ENCODE results near the gene PLCG1.

The PLCG1 gene

GRCh38 chr20:41176711-41177552 is 39.6 kb downstream of the PLCG1 start:
- Histone ChIP-seq H3K4me3 (ENCODE audit: low read depth, low read length) (no peak overlapping the region), H3K27ac (ENCODE audit: low read depth, low read length) (no peak overlapping the region), H3K9ac (ENCODE audit: low read length) (no peak overlapping the region), H3K9me3 (ENCODE audit: control insufficient read depth, insufficient read depth, low read depth, low read length) (no peaks in the 10 kb centered on the region), H3K36me3 (ENCODE audit: control insufficient read depth, insufficient read depth, low read length) (peaks cover 66% of the 10 kb centered on the region), H3K4me1 (ENCODE audit: control insufficient read depth, insufficient read depth, low read length) (peaks cover 7% of the 10 kb centered on the region), H3K27me3 (ENCODE audit: control insufficient read depth, insufficient read depth, low read length) (no peaks in the 10 kb centered on the region)

- Histone ChIP-seq H3K27me3 (ENCODE audit: control insufficient read depth, insufficient read depth, low read length) (no peaks in the 10 kb centered on the region), H3K4me1 (ENCODE audit: control insufficient read depth, insufficient read depth, low read length) (peaks cover 7% of the 10 kb centered on the region), H3K36me3 (ENCODE audit: control insufficient read depth, insufficient read depth, low read length) (peaks cover 59% of the 10 kb centered on the region), H3K27ac (ENCODE audit: low read depth, low read length) (no peak overlapping the region), H3K9ac (ENCODE audit: low read length) (no peak overlapping the region), H3K4me3 (ENCODE audit: low read depth, low read length) (no peak overlapping the region), H3K9me3 (ENCODE audit: control insufficient read depth, insufficient read depth, low read depth, low read length) (no peaks in the 10 kb centered on the region)
Observed at GRCh38 chr20:41177636-41178035, 40.3 kb downstream of the PLCG1 start.

- Histone ChIP-seq H3K27ac (ENCODE audit: low read depth, low read length) (no peak overlapping the region), H3K4me3 (ENCODE audit: low read depth, low read length) (no peak overlapping the region), H3K9ac (ENCODE audit: low read length) (no peak overlapping the region), H3K4me1 (ENCODE audit: control insufficient read depth, insufficient read depth, low read length) (peaks cover 7% of the 10 kb centered on the region), H3K27me3 (ENCODE audit: control insufficient read depth, insufficient read depth, low read length) (no peaks in the 10 kb centered on the region), H3K36me3 (ENCODE audit: control insufficient read depth, insufficient read depth, low read length) (peaks cover 53% of the 10 kb centered on the region), H3K9me3 (ENCODE audit: control insufficient read depth, insufficient read depth, low read depth, low read length) (no peaks in the 10 kb centered on the region)
Observed at GRCh38 chr20:41178495-41178894, 41.2 kb downstream of the PLCG1 start.

- H3K4me1 ChIP-seq (ENCODE audit: control insufficient read depth, insufficient read depth, low read length), result peaks cover 7% of the 10 kb centered on the region
- no peak overlapping the region for H3K4me3 ChIP-seq (ENCODE audit: low read depth, low read length)
- no peak overlapping the region for H3K27ac ChIP-seq (ENCODE audit: low read depth, low read length)
- H3K36me3 ChIP-seq (ENCODE audit: control insufficient read depth, insufficient read depth, low read length), result peaks cover 48% of the 10 kb centered on the region
- no peaks in the 10 kb centered on the region for H3K27me3 ChIP-seq (ENCODE audit: control insufficient read depth, insufficient read depth, low read length)
- H3K9me3 ChIP-seq (ENCODE audit: control insufficient read depth, insufficient read depth, low read depth, low read length), result no peaks in the 10 kb centered on the region
- no peak overlapping the region for H3K9ac ChIP-seq (ENCODE audit: low read length)
Observed at GRCh38 chr20:41178904-41179432, 41.6 kb downstream of the PLCG1 start.

GRCh38 chr20:41179961-41180360 is 42.6 kb downstream of the PLCG1 start:
- Histone ChIP-seq H3K36me3 (ENCODE audit: control insufficient read depth, insufficient read depth, low read length) (peaks cover 38% of the 10 kb centered on the region), H3K27me3 (ENCODE audit: control insufficient read depth, insufficient read depth, low read length) (no peaks in the 10 kb centered on the region), H3K4me1 (ENCODE audit: control insufficient read depth, insufficient read depth, low read length) (peaks cover 7% of the 10 kb centered on the region), H3K27ac (ENCODE audit: low read depth, low read length) (no peak overlapping the region), H3K4me3 (ENCODE audit: low read depth, low read length) (no peak overlapping the region), H3K9ac (ENCODE audit: low read length) (no peak overlapping the region), H3K9me3 (ENCODE audit: control insufficient read depth, insufficient read depth, low read depth, low read length) (no peaks in the 10 kb centered on the region)

- no peaks in the 10 kb centered on the region for H3K9me3 ChIP-seq (ENCODE audit: control insufficient read depth, insufficient read depth, low read depth, low read length)
- no peak overlapping the region for H3K4me3 ChIP-seq (ENCODE audit: low read depth, low read length)
- peaks cover 30% of the 10 kb centered on the region for H3K36me3 ChIP-seq (ENCODE audit: control insufficient read depth, insufficient read depth, low read length)
- peaks cover 7% of the 10 kb centered on the region for H3K4me1 ChIP-seq (ENCODE audit: control insufficient read depth, insufficient read depth, low read length)
- H3K27ac ChIP-seq (ENCODE audit: low read depth, low read length), result no peak overlapping the region
- H3K27me3 ChIP-seq (ENCODE audit: control insufficient read depth, insufficient read depth, low read length), result no peaks in the 10 kb centered on the region
- no peak overlapping the region for H3K9ac ChIP-seq (ENCODE audit: low read length)
Observed at GRCh38 chr20:41180599-41181333, 43.4 kb downstream of the PLCG1 start.

- Histone ChIP-seq H3K36me3 (ENCODE audit: control insufficient read depth, insufficient read depth, low read length) (peaks cover 22% of the 10 kb centered on the region), H3K4me1 (ENCODE audit: control insufficient read depth, insufficient read depth, low read length) (peaks cover 7% of the 10 kb centered on the region), H3K9me3 (ENCODE audit: control insufficient read depth, insufficient read depth, low read depth, low read length) (no peaks in the 10 kb centered on the region)
Observed at GRCh38 chr20:41181567-41181966, 44.2 kb downstream of the PLCG1 start.

GRCh38 chr20:41182296-41183212 is 45.2 kb downstream of the PLCG1 start:
- peaks cover 14% of the 10 kb centered on the region; the same call in 1 of the 2 replicates for H3K36me3 ChIP-seq (ENCODE audit: control insufficient read depth, insufficient read depth, low read length)

More at GRCh38 chr20:41181567-41181966, 44.2 kb downstream of the PLCG1 start:
- no peak overlapping the region for H3K4me3 ChIP-seq (ENCODE audit: low read depth, low read length)
- no peak overlapping the region for H3K27ac ChIP-seq (ENCODE audit: low read depth, low read length)
- no peaks in the 10 kb centered on the region for H3K27me3 ChIP-seq (ENCODE audit: control insufficient read depth, insufficient read depth, low read length)
- H3K9ac ChIP-seq (ENCODE audit: low read length), result no peak overlapping the region

DNA sequence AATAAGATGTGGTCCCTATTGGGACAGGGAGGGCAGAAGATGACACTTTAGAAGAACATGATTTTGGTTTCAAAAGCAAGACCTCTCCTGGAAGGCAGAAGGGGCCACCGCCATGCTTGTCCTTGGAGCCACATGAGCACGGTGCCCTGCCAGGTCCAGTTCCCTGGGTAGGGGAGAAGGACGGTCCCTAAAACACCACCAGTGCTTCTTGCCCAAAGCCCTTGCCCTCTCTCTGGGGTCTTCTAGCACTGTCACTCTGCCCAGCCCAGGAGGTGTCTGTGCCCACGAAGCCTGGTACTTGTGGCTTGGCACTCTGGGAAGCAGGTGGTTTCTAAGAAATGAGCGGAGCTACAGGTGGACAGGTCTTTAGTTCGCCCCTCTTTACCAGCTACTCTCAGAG is 46.0 kb downstream of the PLCG1 start:
- H3K27me3 ChIP-seq (ENCODE audit: control insufficient read depth, insufficient read depth, low read length), result no peaks in the 10 kb centered on the region

More at GRCh38 chr20:41182296-41183212, 45.2 kb downstream of the PLCG1 start:
- Histone ChIP-seq H3K27ac (ENCODE audit: low read depth, low read length) (no peak overlapping the region), H3K4me3 (ENCODE audit: low read depth, low read length) (no peak overlapping the region), H3K9me3 (ENCODE audit: control insufficient read depth, insufficient read depth, low read depth, low read length) (no peaks in the 10 kb centered on the region), H3K4me1 (ENCODE audit: control insufficient read depth, insufficient read depth, low read length) (peaks cover 7% of the 10 kb centered on the region), H3K27me3 (ENCODE audit: control insufficient read depth, insufficient read depth, low read length) (no peaks in the 10 kb centered on the region), H3K9ac (ENCODE audit: low read length) (no peak overlapping the region)

GRCh38 chr20:41183831-41184230 is 46.5 kb downstream of the PLCG1 start:
- no peak overlapping the region for H3K4me3 ChIP-seq (ENCODE audit: low read depth, low read length)
- no peaks in the 10 kb centered on the region for H3K27me3 ChIP-seq (ENCODE audit: control insufficient read depth, insufficient read depth, low read length)
- H3K4me1 ChIP-seq (ENCODE audit: control insufficient read depth, insufficient read depth, low read length), result peaks cover 3% of the 10 kb centered on the region
- no peak overlapping the region for H3K27ac ChIP-seq (ENCODE audit: low read depth, low read length)
- no peaks in the 10 kb centered on the region for H3K9me3 ChIP-seq (ENCODE audit: control insufficient read depth, insufficient read depth, low read depth, low read length)
- peaks cover 5% of the 10 kb centered on the region; the same call in 1 of the 2 replicates for H3K36me3 ChIP-seq (ENCODE audit: control insufficient read depth, insufficient read depth, low read length)
- no peak overlapping the region for H3K9ac ChIP-seq (ENCODE audit: low read length)

More for the DNA sequence above, 46.0 kb downstream of the PLCG1 start:
- Histone ChIP-seq H3K27ac (ENCODE audit: low read depth, low read length) (no peak overlapping the region), H3K4me1 (ENCODE audit: control insufficient read depth, insufficient read depth, low read length) (peaks cover 7% of the 10 kb centered on the region), H3K4me3 (ENCODE audit: low read depth, low read length) (no peak overlapping the region), H3K9ac (ENCODE audit: low read length) (no peak overlapping the region), H3K9me3 (ENCODE audit: control insufficient read depth, insufficient read depth, low read depth, low read length) (no peaks in the 10 kb centered on the region), H3K36me3 (ENCODE audit: control insufficient read depth, insufficient read depth, low read length) (peaks cover 9% of the 10 kb centered on the region; the same call in 1 of the 2 replicates)
